Gastrocnemius medialis (tissue), 4 donors: Measurements from ENCODE around the gene OSTC. TPM values are rescaled to one million over a fixed set of nuclear protein-coding genes. Genes with fewer than 3 reads are reported as not detected.
"Not testable (repeated sequence)": the region's sequence is repeated elsewhere in the genome, so short reads cannot be mapped to it uniquely, and the experiment has no call there.

Experiments
- ATAC-seq, 2 donors: fragments of 150-250 bp; one replicate each; pipeline ENCODE4 v1.9.1; 2016
- DNase-seq, 2 donors: peaks; one replicate each; pipeline ENCODE4 v3.0.0-alpha.2; 2019
- H3K27ac ChIP-seq, 4 donors: fragments of 200-600 bp; sonication (generic); 1 replicate in 1 of 4; 2 replicates in 3 of 4; pipeline ENCODE4 v1.5.1; 2016 to 2018; ENCODE audit warnings: mild to moderate bottlenecking in 2 of 4, moderate library complexity in 1 of 4
- H3K27me3 ChIP-seq, 3 donors: fragments of 200-600 bp; sonication (generic) in 2 of 3; 1 replicate in 1 of 3; 2 replicates in 2 of 3; pipeline versions ENCODE4 v1.5.1 to v1.6.0; 2016 to 2019; ENCODE audit warnings: mild to moderate bottlenecking in 1 of 3, moderate library complexity in 1 of 3
- H3K36me3 ChIP-seq, 2 donors: fragments of 200-600 bp; sonication (generic) in 1 of 2; one replicate each; pipeline ENCODE4 v1.5.1; 2017 to 2018
- H3K4me1 ChIP-seq, 2 donors: fragments of 200-600 bp; sonication (generic) in 1 of 2; one replicate each; pipeline ENCODE4 v1.5.1; 2016 to 2017; ENCODE audit warnings: mild to moderate bottlenecking in 2 of 2
- H3K4me3 ChIP-seq, 4 donors: fragments of 200-600 bp; sonication (generic) in 3 of 4; 1 replicate in 1 of 4; 2 replicates in 3 of 4; pipeline ENCODE4 v1.5.1; 2016 to 2019; ENCODE audit warnings: mild to moderate bottlenecking in 2 of 4
- H3K9me3 ChIP-seq, 3 donors: fragments of 200-600 bp; sonication (generic) in 2 of 3; 1 replicate in 1 of 3; 2 replicates in 2 of 3; pipeline ENCODE4 v1.5.1; 2016 to 2019
- CTCF ChIP-seq, 5 experiments: fragments of 450-650 bp in 3 of 5; fragments of 200-600 bp in 2 of 5; sonication (generic) in 2 of 5; IDR thresholded peaks in 4 of 5; conservative IDR thresholded peaks in 1 of 5; 1 replicate in 4 of 5; 2 replicates in 1 of 5; pipeline ENCODE4 v1.5.1; 2016 to 2019; ENCODE audit warnings: antibody characterized with exemption in 5 of 5, mild to moderate bottlenecking in 3 of 5, moderate library complexity in 3 of 5
- POLR2A ChIP-seq, 2 donors: fragments of 450-650 bp; IDR thresholded peaks; one replicate each; pipeline ENCODE4 v1.6.1; 2017; ENCODE audit warnings: antibody characterized with exemption in 2 of 2, mild to moderate bottlenecking in 2 of 2, moderate library complexity in 2 of 2
- in situ Hi-C, 4 donors: fragments of 200-750 bp; cut with MboI; loops; one replicate each; pipeline versions ENCODE4 v1.15.0 to v1.8.0; 2017; ENCODE audit warnings: low sequenced_read_pairs in 4 of 4
- intact Hi-C: fragments of 100-400 bp; cut with DNase I; formaldehyde crosslinking; loops from one replicate; pipeline ENCODE4 v1.15.1; 2023; ENCODE audit warnings: low total_unique reads
- total RNA-seq, 4 donors: library from RNA; depleted of rRNA; stranded (reverse); fragments of >200 nt; gene quantifications; one replicate each; pipeline versions ENCODE4 v1.1.0 to v1.2.3, GENCODE V29; 2016

The OSTC gene
- total RNA-seq, 4 donors from 2014 or later: 15.5 to 25.0 (median 23.2) TPM

- no peak overlapping the region for H3K4me3 ChIP-seq
- no peak for ATAC-seq
- DNase-seq: no peak
- H3K27ac ChIP-seq: no peak overlapping the region
- no peaks in the 10 kb centered on the region for H3K9me3 ChIP-seq
- no peaks in the 10 kb centered on the region for H3K27me3 ChIP-seq
- in situ Hi-C loops: no loop called here
- H3K4me1 ChIP-seq: no peaks in the 10 kb centered on the region
- intact Hi-C loops: no loop called here
- no peaks in the 10 kb centered on the region for H3K36me3 ChIP-seq
- TF ChIP-seq CTCF (IDR thresholded peaks at IDR 0.05 in 4 of 5, conservative IDR thresholded peaks at IDR 0.05 in 1 of 5) (no peak), POLR2A (IDR thresholded peaks at IDR 0.05) (no peak)
These were observed 58.8 kb downstream of the OSTC start for GRCh38 chr4:108709234-108709633.

- no peaks in the 10 kb centered on the region for H3K36me3 ChIP-seq
- H3K4me1 ChIP-seq: no peaks in the 10 kb centered on the region
- no peak for DNase-seq
- intact Hi-C loops: no loop called here
- TF ChIP-seq POLR2A (IDR thresholded peaks at IDR 0.05): no peak
- no peak for TF ChIP-seq CTCF (IDR thresholded peaks at IDR 0.05 in 4 of 5, conservative IDR thresholded peaks at IDR 0.05 in 1 of 5)
- H3K4me3 ChIP-seq: no peak overlapping the region
- no peak for ATAC-seq
- H3K27ac ChIP-seq: no peak overlapping the region
- in situ Hi-C loops: no loop called here
- H3K9me3 ChIP-seq: no peaks in the 10 kb centered on the region
- no peaks in the 10 kb centered on the region for H3K27me3 ChIP-seq
These were observed 59.3 kb downstream of the OSTC start for GRCh38 chr4:108709722-108710121.

- intact Hi-C loops, in situ Hi-C loops, H3K4me3 ChIP-seq, H3K36me3 ChIP-seq, H3K27me3 ChIP-seq, H3K4me1 ChIP-seq, DNase-seq, H3K9me3 ChIP-seq, H3K27ac ChIP-seq, ATAC-seq: not testable (repeated sequence)
These were observed 60.2 kb downstream of the OSTC start for GRCh38 chr4:108710578-108710977.

GRCh38 chr4:108714880-108715279 lies 64.5 kb downstream of the OSTC start:
- intact Hi-C loops: no loop called here
- no peak for TF ChIP-seq CTCF (IDR thresholded peaks at IDR 0.05 in 4 of 5, conservative IDR thresholded peaks at IDR 0.05 in 1 of 5)
- no peaks in the 10 kb centered on the region for H3K27me3 ChIP-seq
- no peaks in the 10 kb centered on the region for H3K36me3 ChIP-seq
- H3K4me3 ChIP-seq: no peak overlapping the region
- no peaks in the 10 kb centered on the region for H3K4me1 ChIP-seq
- no peaks in the 10 kb centered on the region for H3K9me3 ChIP-seq
- in situ Hi-C loops: no loop called here
- ATAC-seq (no peak), DNase-seq (no peak)
- H3K27ac ChIP-seq: no peak overlapping the region

- Histone ChIP-seq H3K4me3 (no peak overlapping the region), H3K36me3 (no peaks in the 10 kb centered on the region), H3K9me3 (no peaks in the 10 kb centered on the region), H3K4me1 (no peaks in the 10 kb centered on the region), H3K27ac (no peak overlapping the region), H3K27me3 (no peaks in the 10 kb centered on the region)
- no peak for TF ChIP-seq POLR2A (IDR thresholded peaks at IDR 0.05)
- TF ChIP-seq CTCF (IDR thresholded peaks at IDR 0.05 in 4 of 5, conservative IDR thresholded peaks at IDR 0.05 in 1 of 5): no peak
- in situ Hi-C loops: no loop called here
- intact Hi-C loops: no loop called here
- ATAC-seq (no peak), DNase-seq (no peak)
These were observed 65.9 kb downstream of the OSTC start for GRCh38 chr4:108716340-108716739.
